B cell (primary cell): ENCODE measurements around the gene DEF6.

Experiments
- EZH2 ChIP-seq: IDR thresholded peaks from 2 replicates; pipeline ENCODE4 v1.6.1; 2012; ENCODE audit warnings: borderline replicate concordance, low read depth, mild to moderate bottlenecking, moderate library complexity, low read length; ENCODE audit not compliant: insufficient read depth, poor library complexity, severe bottlenecking
- TF ChIP-seq, protein P1 (sequence below): fragments of 200-600 bp; IDR thresholded peaks from one replicate; pipeline ENCODE4 v1.8.0; 2022; ENCODE audit warnings: antibody characterized with exemption, mild to moderate bottlenecking

DNA sequence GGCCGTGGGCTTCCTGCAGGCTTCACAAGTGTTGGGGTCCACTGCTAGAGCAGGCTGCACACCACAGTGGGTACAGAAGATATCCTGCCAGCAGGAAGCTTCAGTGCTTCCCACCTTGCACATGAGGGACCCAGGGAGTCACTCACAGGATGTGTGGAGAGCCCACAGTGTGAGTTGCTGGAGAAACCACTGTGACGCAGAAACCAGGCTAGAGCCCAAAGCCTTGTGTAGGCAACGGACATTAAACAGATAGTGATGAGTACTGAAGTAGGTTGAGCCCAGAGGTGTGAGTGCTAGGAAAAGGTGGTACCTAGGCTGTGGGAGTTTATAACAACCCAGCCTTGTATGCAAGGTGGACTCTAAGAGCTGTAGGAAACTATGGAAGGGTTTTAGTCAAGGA, 18.9 kb upstream of the DEF6 start:
- TF ChIP-seq, protein P1, sequence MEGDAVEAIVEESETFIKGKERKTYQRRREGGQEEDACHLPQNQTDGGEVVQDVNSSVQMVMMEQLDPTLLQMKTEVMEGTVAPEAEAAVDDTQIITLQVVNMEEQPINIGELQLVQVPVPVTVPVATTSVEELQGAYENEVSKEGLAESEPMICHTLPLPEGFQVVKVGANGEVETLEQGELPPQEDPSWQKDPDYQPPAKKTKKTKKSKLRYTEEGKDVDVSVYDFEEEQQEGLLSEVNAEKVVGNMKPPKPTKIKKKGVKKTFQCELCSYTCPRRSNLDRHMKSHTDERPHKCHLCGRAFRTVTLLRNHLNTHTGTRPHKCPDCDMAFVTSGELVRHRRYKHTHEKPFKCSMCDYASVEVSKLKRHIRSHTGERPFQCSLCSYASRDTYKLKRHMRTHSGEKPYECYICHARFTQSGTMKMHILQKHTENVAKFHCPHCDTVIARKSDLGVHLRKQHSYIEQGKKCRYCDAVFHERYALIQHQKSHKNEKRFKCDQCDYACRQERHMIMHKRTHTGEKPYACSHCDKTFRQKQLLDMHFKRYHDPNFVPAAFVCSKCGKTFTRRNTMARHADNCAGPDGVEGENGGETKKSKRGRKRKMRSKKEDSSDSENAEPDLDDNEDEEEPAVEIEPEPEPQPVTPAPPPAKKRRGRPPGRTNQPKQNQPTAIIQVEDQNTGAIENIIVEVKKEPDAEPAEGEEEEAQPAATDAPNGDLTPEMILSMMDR: no peak
- TF ChIP-seq EZH2: no peak
